Cardiac muscle cell (in vitro differentiated cells and primary cell): ENCODE results near the gene RAB18. TPM values are rescaled to one million over a fixed set of nuclear protein-coding genes. Genes with fewer than 3 reads are reported as not detected.
"Not testable (repeated sequence)": the region's sequence is repeated elsewhere in the genome, so short reads cannot be mapped to it uniquely, and the experiment has no call there.

Experiments used
- DNase-seq, 2 donors: peaks; one replicate each; pipeline versions ENCODE4 v3.0.0 to v3.0.0-alpha.2; 2010 to 2017; ENCODE audit warnings: low read depth in 1 of 2, low spot score in 1 of 2
- H3K27ac ChIP-seq: fragments of 200-600 bp; sonication (generic); 2 replicates; pipeline ENCODE4 v1.5.1; 2016
- H3K27me3 ChIP-seq: fragments of 200-600 bp; sonication (generic); 2 replicates; pipeline ENCODE4 v1.6.0; 2016; ENCODE audit warnings: control low read depth
- H3K36me3 ChIP-seq: fragments of 200-600 bp; sonication (generic); 2 replicates; pipeline ENCODE4 v1.5.1; 2016; ENCODE audit warnings: control low read depth
- H3K4me1 ChIP-seq: fragments of 200-600 bp; sonication (generic); 2 replicates; pipeline ENCODE4 v1.8.1; 2017; ENCODE audit warnings: low read depth, mild to moderate bottlenecking, mixed run types
- H3K4me3 ChIP-seq: fragments of 200-600 bp; sonication (generic); 2 replicates; pipeline ENCODE4 v1.5.1; 2016; ENCODE audit warnings: mild to moderate bottlenecking
- H3K9me3 ChIP-seq: fragments of 200-600 bp; sonication (generic); 2 replicates; pipeline ENCODE4 v1.5.1; 2017; ENCODE audit warnings: low read depth, mild to moderate bottlenecking, control low read depth
- CTCF ChIP-seq: IDR thresholded peaks from 2 replicates; pipeline ENCODE4 v1.5.1; 2012; ENCODE audit warnings: low read depth, mild to moderate bottlenecking, low read length
- polyA plus RNA-seq: library from polyadenylated mRNA; unstranded; fragments of >200 nt; fragmentation: Nextera tagmentation; extraction: Ambion mirVana; gene quantifications from 2 replicates; pipeline ENCODE4 v1.2.1, GENCODE V29; 2016
- total RNA-seq: library from RNA; depleted of rRNA; stranded (reverse); fragments of >200 nt; gene quantifications from 2 replicates; pipeline ENCODE4 v1.2.3, GENCODE V29; 2016

Gene RAB18
- total and polyA plus RNA-seq, 2 experiments from 2014 or later, result 36.5 to 116 TPM

- Histone ChIP-seq H3K36me3 (no peaks in the 10 kb centered on the region), H3K4me3 (no peak overlapping the region), H3K4me1 (peaks cover 7% of the 10 kb centered on the region), H3K27me3 (no peaks in the 10 kb centered on the region), H3K9me3 (no peaks in the 10 kb centered on the region), H3K27ac (no peak overlapping the region)
- TF ChIP-seq CTCF, result no peak
- DNase-seq, result no peak
Measured at GRCh38 chr10:27463961-27464360, 40.1 kb upstream of the RAB18 start.

GRCh38 chr10:27464993-27465392 lies 39.1 kb upstream of the RAB18 start:
- no peaks in the 10 kb centered on the region for H3K9me3 ChIP-seq
- no peak for DNase-seq
- TF ChIP-seq CTCF, result no peak
- no peak overlapping the region for H3K4me3 ChIP-seq
- H3K27ac ChIP-seq, result no peak overlapping the region
- peaks cover 7% of the 10 kb centered on the region for H3K4me1 ChIP-seq
- H3K36me3 ChIP-seq, result no peaks in the 10 kb centered on the region
- no peaks in the 10 kb centered on the region for H3K27me3 ChIP-seq

- not testable (repeated sequence) for DNase-seq
Measured at GRCh38 chr10:27465596-27465995, 38.5 kb upstream of the RAB18 start.

GRCh38 chr10:27470885-27471284 lies 33.2 kb upstream of the RAB18 start:
- peak in 1 of 2 donors; percentile 16 for DNase-seq
- Histone ChIP-seq H3K27me3 (no peaks in the 10 kb centered on the region), H3K9me3 (no peaks in the 10 kb centered on the region), H3K36me3 (no peaks in the 10 kb centered on the region), H3K4me1 (peaks cover 5% of the 10 kb centered on the region), H3K4me3 (no peak overlapping the region), H3K27ac (no peak overlapping the region)
- TF ChIP-seq CTCF, result no peak

More at GRCh38 chr10:27465596-27465995, 38.5 kb upstream of the RAB18 start:
- not testable (repeated sequence) for H3K27ac ChIP-seq, H3K9me3 ChIP-seq, H3K36me3 ChIP-seq, H3K4me3 ChIP-seq, H3K27me3 ChIP-seq, H3K4me1 ChIP-seq

- TF ChIP-seq CTCF, result no peak
- Histone ChIP-seq H3K27ac (no peak overlapping the region), H3K4me3 (no peak overlapping the region), H3K27me3 (no peaks in the 10 kb centered on the region), H3K36me3 (no peaks in the 10 kb centered on the region), H3K9me3 (no peaks in the 10 kb centered on the region), H3K4me1 (peaks cover 5% of the 10 kb centered on the region)
- no peak for DNase-seq
Measured at GRCh38 chr10:27474741-27475140, 29.4 kb upstream of the RAB18 start.

GRCh38 chr10:27479016-27479415 lies 25.1 kb upstream of the RAB18 start:
- H3K27ac ChIP-seq, result no peak overlapping the region
- no peaks in the 10 kb centered on the region for H3K27me3 ChIP-seq
- no peak overlapping the region for H3K4me3 ChIP-seq
- TF ChIP-seq CTCF, result no peak
- DNase-seq, result no peak
- no peaks in the 10 kb centered on the region for H3K9me3 ChIP-seq
- H3K36me3 ChIP-seq, result no peaks in the 10 kb centered on the region
- no peaks in the 10 kb centered on the region for H3K4me1 ChIP-seq
